GM18511 (cell line): ENCODE data around the gene WDR6.

Experiments
- ATAC-seq: cut with Tn5 transposase; IDR thresholded peaks from one replicate; pipeline ENCODE4 v1.9.1; 2021; ENCODE audit warnings: mild to moderate bottlenecking, moderate library complexity; ENCODE audit not compliant: unreplicated experiment

Gene WDR6

GRCh38 chr3:49007068-49007770 is at the start of gene WDR6:
Gene WDR6 (plus strand): TSS chr3:49007391. CDS start chr3:49007432, 41 bp downstream.
- peak; percentile 89 for ATAC-seq

GRCh38 chr3:48960841-48961413 is 46.3 kb upstream of the WDR6 start:
- ATAC-seq: no peak

- no peak for ATAC-seq
These were observed 44.9 kb upstream of the WDR6 start for GRCh38 chr3:48962340-48962739.

- ATAC-seq: no peak
These were observed 44.3 kb upstream of the WDR6 start for GRCh38 chr3:48962939-48963338.

GRCh38 chr3:48963591-48963990 is 43.6 kb upstream of the WDR6 start:
- ATAC-seq: no peak

- ATAC-seq: no peak
These were observed 40.8 kb upstream of the WDR6 start for GRCh38 chr3:48966367-48966766.

GRCh38 chr3:48966876-48967361 is 40.3 kb upstream of the WDR6 start:
- ATAC-seq: no peak

GRCh38 chr3:48970586-48970985 is 36.6 kb upstream of the WDR6 start:
- no peak for ATAC-seq

GRCh38 chr3:48974076-48974864 is 32.9 kb upstream of the WDR6 start:
- no peak for ATAC-seq

- no peak for ATAC-seq
These were observed 27.7 kb upstream of the WDR6 start for GRCh38 chr3:48979451-48979850.

- ATAC-seq: no peak
These were observed 26.9 kb upstream of the WDR6 start for GRCh38 chr3:48980295-48980694.

- no peak for ATAC-seq
These were observed 25.2 kb upstream of the WDR6 start for GRCh38 chr3:48982016-48982415.

- no peak for ATAC-seq
These were observed 24.5 kb upstream of the WDR6 start for GRCh38 chr3:48982686-48983085.

GRCh38 chr3:48983096-48983495 is 24.1 kb upstream of the WDR6 start:
- no peak for ATAC-seq

- ATAC-seq: no peak
These were observed 22.5 kb upstream of the WDR6 start for GRCh38 chr3:48984663-48985062.

GRCh38 chr3:48985831-48986376 is 21.3 kb upstream of the WDR6 start:
- no peak for ATAC-seq

- ATAC-seq: peak; percentile 7
These were observed 17.9 kb upstream of the WDR6 start for GRCh38 chr3:48989126-48989795.

- ATAC-seq: peak; percentile 71
These were observed 17.2 kb upstream of the WDR6 start, which contains the start of gene P4HTM for GRCh38 chr3:48989796-48990635. Gene P4HTM (plus strand): TSS chr3:48990241. CDS start chr3:48990257, 16 bp downstream.

GRCh38 chr3:48990636-48991469 is 16.3 kb upstream of the WDR6 start:
- ATAC-seq: no peak
